IPS-15b (cell line): Measurements from ENCODE around the gene SNX5.

ENCODE experiments used
- H3K27me3 ChIP-seq: one replicate; pipeline ENCODE4 v1.6.1; 2013; ENCODE audit warnings: low read length; ENCODE audit not compliant: control insufficient read depth, insufficient read depth
- H3K36me3 ChIP-seq: one replicate; pipeline ENCODE4 v1.6.1; 2013; ENCODE audit warnings: low read length; ENCODE audit not compliant: control insufficient read depth, insufficient read depth
- H3K4me1 ChIP-seq: one replicate; pipeline ENCODE4 v1.6.1; 2013; ENCODE audit warnings: mild to moderate bottlenecking, low read length; ENCODE audit not compliant: control insufficient read depth, insufficient read depth
- H3K4me3 ChIP-seq: one replicate; pipeline ENCODE4 v1.5.1; 2013; ENCODE audit warnings: low read depth, low read length
- H3K9ac ChIP-seq: one replicate; pipeline ENCODE4 v1.6.1; 2013; ENCODE audit warnings: low read depth, mild to moderate bottlenecking, low read length
- H3K9me3 ChIP-seq: one replicate; pipeline ENCODE4 v1.6.1; 2013; ENCODE audit warnings: mild to moderate bottlenecking, low read length; ENCODE audit not compliant: control insufficient read depth, insufficient read depth

SNX5 gene

GRCh38 chr20:17956099-17956685 lies 12.4 kb downstream of the SNX5 start:
- H3K4me3 ChIP-seq = no peak overlapping the region
- H3K4me1 ChIP-seq = peaks cover 15% of the 10 kb centered on the region
- H3K27me3 ChIP-seq = no peaks in the 10 kb centered on the region
- H3K36me3 ChIP-seq = peaks cover 35% of the 10 kb centered on the region
- no peak overlapping the region for H3K9ac ChIP-seq
- H3K9me3 ChIP-seq = no peaks in the 10 kb centered on the region

GRCh38 chr20:17955302-17955701 lies 13.3 kb downstream of the SNX5 start:
- Histone ChIP-seq H3K9ac (no peak overlapping the region), H3K36me3 (peaks cover 44% of the 10 kb centered on the region), H3K4me1 (peaks cover 11% of the 10 kb centered on the region), H3K27me3 (no peaks in the 10 kb centered on the region), H3K9me3 (no peaks in the 10 kb centered on the region), H3K4me3 (no peak overlapping the region)

- no peaks in the 10 kb centered on the region for H3K27me3 ChIP-seq
- peaks cover 57% of the 10 kb centered on the region for H3K36me3 ChIP-seq
- H3K9ac ChIP-seq = no peak overlapping the region
- H3K4me1 ChIP-seq = peaks cover 5% of the 10 kb centered on the region
- H3K4me3 ChIP-seq = no peak overlapping the region
- no peaks in the 10 kb centered on the region for H3K9me3 ChIP-seq
Observed at GRCh38 chr20:17953935-17954334, 14.7 kb downstream of the SNX5 start.

- Histone ChIP-seq H3K9me3 (no peaks in the 10 kb centered on the region), H3K4me1 (no peaks in the 10 kb centered on the region), H3K27me3 (no peaks in the 10 kb centered on the region), H3K9ac (no peak overlapping the region), H3K36me3 (peaks cover 65% of the 10 kb centered on the region), H3K4me3 (no peak overlapping the region)
Observed at GRCh38 chr20:17952692-17953684, 15.6 kb downstream of the SNX5 start.

GRCh38 chr20:17951323-17951722 lies 17.3 kb downstream of the SNX5 start:
- H3K4me3 ChIP-seq = no peak overlapping the region
- H3K4me1 ChIP-seq = no peaks in the 10 kb centered on the region
- H3K9ac ChIP-seq = no peak overlapping the region
- no peaks in the 10 kb centered on the region for H3K27me3 ChIP-seq
- H3K36me3 ChIP-seq = peaks cover 71% of the 10 kb centered on the region
- no peaks in the 10 kb centered on the region for H3K9me3 ChIP-seq

GRCh38 chr20:17950670-17951069 lies 17.9 kb downstream of the SNX5 start:
- Histone ChIP-seq H3K9me3 (no peaks in the 10 kb centered on the region), H3K36me3 (peaks cover 70% of the 10 kb centered on the region), H3K4me3 (no peak overlapping the region), H3K27me3 (no peaks in the 10 kb centered on the region), H3K9ac (no peak overlapping the region), H3K4me1 (no peaks in the 10 kb centered on the region)

GRCh38 chr20:17949899-17950298 lies 18.7 kb downstream of the SNX5 start:
- no peaks in the 10 kb centered on the region for H3K4me1 ChIP-seq
- H3K4me3 ChIP-seq = no peak overlapping the region
- H3K27me3 ChIP-seq = no peaks in the 10 kb centered on the region
- peaks cover 68% of the 10 kb centered on the region for H3K36me3 ChIP-seq
- H3K9ac ChIP-seq = no peak overlapping the region
- H3K9me3 ChIP-seq = no peaks in the 10 kb centered on the region

GRCh38 chr20:17948442-17948841 lies 20.2 kb downstream of the SNX5 start:
- Histone ChIP-seq H3K27me3 (no peaks in the 10 kb centered on the region), H3K36me3 (peaks cover 60% of the 10 kb centered on the region), H3K4me3 (no peak overlapping the region), H3K4me1 (no peaks in the 10 kb centered on the region), H3K9ac (no peak overlapping the region), H3K9me3 (no peaks in the 10 kb centered on the region)

- H3K9ac ChIP-seq = no peak overlapping the region
- no peaks in the 10 kb centered on the region for H3K9me3 ChIP-seq
- H3K4me3 ChIP-seq = no peak overlapping the region
- H3K4me1 ChIP-seq = no peaks in the 10 kb centered on the region
- peaks cover 59% of the 10 kb centered on the region for H3K36me3 ChIP-seq
- H3K27me3 ChIP-seq = no peaks in the 10 kb centered on the region
Observed at GRCh38 chr20:17947474-17947815, 21.1 kb downstream of the SNX5 start.

GRCh38 chr20:17946572-17947473 lies 21.8 kb downstream of the SNX5 start:
- Histone ChIP-seq H3K27me3 (no peaks in the 10 kb centered on the region), H3K4me1 (no peaks in the 10 kb centered on the region), H3K9me3 (no peaks in the 10 kb centered on the region), H3K9ac (no peak overlapping the region), H3K36me3 (peaks cover 64% of the 10 kb centered on the region), H3K4me3 (no peak overlapping the region)

GRCh38 chr20:17946040-17946439 lies 22.6 kb downstream of the SNX5 start:
- H3K9ac ChIP-seq = no peak overlapping the region

More at GRCh38 chr20:17946040-17946439, 22.6 kb downstream of the SNX5 start:
- Histone ChIP-seq H3K4me3 (no peak overlapping the region), H3K36me3 (peaks cover 61% of the 10 kb centered on the region), H3K4me1 (no peaks in the 10 kb centered on the region), H3K9me3 (no peaks in the 10 kb centered on the region), H3K27me3 (no peaks in the 10 kb centered on the region)
